Stimulated activated CD8-positive, alpha-beta memory T cell treated with anti-CD3 and anti-CD28 coated beads, Interleukin-4, amount 100 ng/mL, for 4 hours (primary cell): ENCODE results near the gene DDX52.
"Not testable (repeated sequence)": the region's sequence is repeated elsewhere in the genome, so short reads cannot be mapped to it uniquely, and the experiment has no call there.

Source experiments
- DNase-seq, 2 donors: peaks; one replicate each; pipeline ENCODE4 v3.0.0-alpha.2; 2020; ENCODE audit warnings: low read depth in 2 of 2, low spot score in 1 of 2

Gene DDX52

GRCh38 chr17:37643118-37643766, at the start of gene DDX52:
DDX52 (minus strand) TSS chr17:37643446; CDS start chr17:37643420, 26 bp downstream.
- peak; percentile 72 to 81 for DNase-seq

GRCh38 chr17:37691807-37692206, 48.6 kb upstream of the DDX52 start:
- no peak for DNase-seq

GRCh38 chr17:37689317-37689716, 46.1 kb upstream of the DDX52 start:
- no peak for DNase-seq

GRCh38 chr17:37683454-37683984, 40.3 kb upstream of the DDX52 start:
- no peak for DNase-seq

- no peak for DNase-seq
These were observed 38.8 kb upstream of the DDX52 start for GRCh38 chr17:37682007-37682406.

- not testable (repeated sequence) for DNase-seq
These were observed 36.7 kb upstream of the DDX52 start for GRCh38 chr17:37679995-37680394.

- DNase-seq = no peak
These were observed 34.8 kb upstream of the DDX52 start for GRCh38 chr17:37678036-37678435.

- no peak for DNase-seq
These were observed 33.8 kb upstream of the DDX52 start for GRCh38 chr17:37677021-37677420.

- DNase-seq = no peak
These were observed 33.1 kb upstream of the DDX52 start for GRCh38 chr17:37676115-37676925.

- no peak for DNase-seq
These were observed 31.3 kb upstream of the DDX52 start for GRCh38 chr17:37674511-37674910.

GRCh38 chr17:37673386-37673785, 30.1 kb upstream of the DDX52 start:
- DNase-seq = no peak

GRCh38 chr17:37672548-37673078, 29.4 kb upstream of the DDX52 start:
- no peak for DNase-seq

- DNase-seq = no peak
These were observed 28.7 kb upstream of the DDX52 start for GRCh38 chr17:37671824-37672547.

- DNase-seq = no peak
These were observed 28.0 kb upstream of the DDX52 start for GRCh38 chr17:37671028-37671823.

GRCh38 chr17:37667039-37667438, 23.8 kb upstream of the DDX52 start:
- no peak for DNase-seq

- no peak for DNase-seq
These were observed 21.0 kb upstream of the DDX52 start for GRCh38 chr17:37664214-37664613.

- DNase-seq = no peak
These were observed 19.1 kb upstream of the DDX52 start for GRCh38 chr17:37662353-37662752.

- no peak for DNase-seq
These were observed 18.3 kb upstream of the DDX52 start for GRCh38 chr17:37661400-37662014.

GRCh38 chr17:37659925-37660324, 16.7 kb upstream of the DDX52 start:
- no peak for DNase-seq

GRCh38 chr17:37657202-37657601, 14.0 kb upstream of the DDX52 start:
- DNase-seq = no peak
